Gastrocnemius medialis (tissue), 4 donors: ENCODE data around the gene TTR.

Experiments used
- POLR2A ChIP-seq, 2 donors: fragments of 450-650 bp; IDR thresholded peaks; one replicate each; pipeline ENCODE4 v1.6.1; 2017; ENCODE audit warnings: antibody characterized with exemption in 2 of 2, mild to moderate bottlenecking in 2 of 2, moderate library complexity in 2 of 2
- TF ChIP-seq, protein P1 (sequence below), 5 experiments: fragments of 450-650 bp in 3 of 5; fragments of 200-600 bp in 2 of 5; sonication (generic) in 2 of 5; IDR thresholded peaks in 4 of 5; conservative IDR thresholded peaks in 1 of 5; 1 replicate in 4 of 5; 2 replicates in 1 of 5; pipeline ENCODE4 v1.5.1; 2016 to 2019; ENCODE audit warnings: antibody characterized with exemption in 5 of 5, mild to moderate bottlenecking in 3 of 5, moderate library complexity in 3 of 5

DNA sequence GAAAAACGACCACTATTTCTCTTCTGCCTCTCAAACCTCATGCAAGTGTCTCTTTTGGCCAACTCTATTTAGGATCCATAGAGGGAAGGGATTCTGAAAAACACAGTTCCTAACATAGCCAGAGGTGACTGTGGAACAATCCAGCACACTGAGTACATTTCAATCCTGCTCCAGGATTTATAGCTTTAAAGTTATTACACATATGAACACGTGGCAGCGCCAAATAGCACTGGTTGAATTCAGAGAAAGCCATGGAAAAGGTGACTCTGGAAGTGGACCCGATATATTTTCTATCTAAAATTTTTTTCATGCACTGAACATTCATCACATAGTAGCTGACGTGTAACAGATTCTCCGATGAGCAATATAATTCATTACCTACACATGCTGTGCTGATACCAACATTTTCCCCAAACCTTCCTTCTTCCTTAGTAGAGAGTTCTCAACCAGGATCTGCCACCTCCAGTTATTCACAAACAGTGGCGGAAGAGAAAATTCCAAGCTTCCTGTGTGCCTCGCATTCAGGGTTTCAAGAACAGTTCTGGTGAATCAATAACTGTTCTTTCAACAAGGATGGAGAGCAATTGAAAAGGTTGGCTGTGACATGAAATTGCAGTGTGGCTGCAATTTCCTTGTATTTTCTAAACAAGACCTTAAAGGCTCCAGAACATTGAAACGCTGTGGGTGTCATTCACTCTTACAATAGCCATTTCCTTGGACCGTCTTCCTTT, 25.7 kb upstream of the TTR start:
- TF ChIP-seq, protein P1, sequence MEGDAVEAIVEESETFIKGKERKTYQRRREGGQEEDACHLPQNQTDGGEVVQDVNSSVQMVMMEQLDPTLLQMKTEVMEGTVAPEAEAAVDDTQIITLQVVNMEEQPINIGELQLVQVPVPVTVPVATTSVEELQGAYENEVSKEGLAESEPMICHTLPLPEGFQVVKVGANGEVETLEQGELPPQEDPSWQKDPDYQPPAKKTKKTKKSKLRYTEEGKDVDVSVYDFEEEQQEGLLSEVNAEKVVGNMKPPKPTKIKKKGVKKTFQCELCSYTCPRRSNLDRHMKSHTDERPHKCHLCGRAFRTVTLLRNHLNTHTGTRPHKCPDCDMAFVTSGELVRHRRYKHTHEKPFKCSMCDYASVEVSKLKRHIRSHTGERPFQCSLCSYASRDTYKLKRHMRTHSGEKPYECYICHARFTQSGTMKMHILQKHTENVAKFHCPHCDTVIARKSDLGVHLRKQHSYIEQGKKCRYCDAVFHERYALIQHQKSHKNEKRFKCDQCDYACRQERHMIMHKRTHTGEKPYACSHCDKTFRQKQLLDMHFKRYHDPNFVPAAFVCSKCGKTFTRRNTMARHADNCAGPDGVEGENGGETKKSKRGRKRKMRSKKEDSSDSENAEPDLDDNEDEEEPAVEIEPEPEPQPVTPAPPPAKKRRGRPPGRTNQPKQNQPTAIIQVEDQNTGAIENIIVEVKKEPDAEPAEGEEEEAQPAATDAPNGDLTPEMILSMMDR (IDR thresholded peaks at IDR 0.05 in 4 of 5, conservative IDR thresholded peaks at IDR 0.05 in 1 of 5) = no peak
- TF ChIP-seq POLR2A (IDR thresholded peaks at IDR 0.05) = no peak
